GM12891 (cell line): Measurements from ENCODE around the gene TMEM101.

Experiments used
- POLR2A ChIP-seq: IDR thresholded peaks from 2 replicates; pipeline ENCODE4 v1.6.1; 2011; ENCODE audit warnings: low read depth, low read length, control low read depth
- POLR2AphosphoS5 ChIP-seq: IDR thresholded peaks from 2 replicates; pipeline ENCODE4 v1.6.1; 2011; ENCODE audit warnings: low read depth, low read length, control low read depth
- TAF1 ChIP-seq: IDR thresholded peaks from 2 replicates; pipeline ENCODE4 v1.6.1; 2011; ENCODE audit warnings: low read depth, low read length, control low read depth

- TF ChIP-seq TAF1: no peak
- no peak for TF ChIP-seq POLR2A
- no peak for TF ChIP-seq POLR2AphosphoS5
Measured at GRCh38 chr17:44001461-44001920, 13.3 kb downstream of the TMEM101 start.
